Natural killer cell (primary cell): Measurements from ENCODE around the gene CDC42BPA. TPM values are rescaled to one million over a fixed set of nuclear protein-coding genes. Genes with fewer than 3 reads are reported as not detected.
A peak's percentile ranks its signal among the peaks of the same experiment; 100 is the strongest.

Experiments
- ATAC-seq, 3 donors: fragments of 150-1000 bp in 2 of 3; fragments of 200-7000 bp in 1 of 3; cut with Tn5 transposase; 1 replicate in 1 of 3; 2 replicates in 2 of 3; pipeline ENCODE4 v1.10.0; 2021; ENCODE audit warnings: mild to moderate bottlenecking in 2 of 3, moderate library complexity in 2 of 3
- DNase-seq, 2 donors: peaks; one replicate each; pipeline versions ENCODE4 v3.0.0 to v3.0.0-alpha.2; 2013 to 2021; ENCODE audit warnings: mixed read lengths in 1 of 2
- H3K27ac ChIP-seq: one replicate; pipeline ENCODE4 v1.5.1; 2013; ENCODE audit warnings: mild to moderate bottlenecking, low read length
- H3K27me3 ChIP-seq: one replicate; pipeline ENCODE4 v1.6.1; 2013; ENCODE audit warnings: low read length; ENCODE audit not compliant: control insufficient read depth, insufficient read depth
- H3K36me3 ChIP-seq: one replicate; pipeline ENCODE4 v1.6.1; 2013; ENCODE audit warnings: low read length; ENCODE audit not compliant: control insufficient read depth, insufficient read depth
- H3K4me1 ChIP-seq: one replicate; pipeline ENCODE4 v1.6.1; 2013; ENCODE audit warnings: low read length; ENCODE audit not compliant: control insufficient read depth, insufficient read depth
- H3K4me3 ChIP-seq: one replicate; pipeline ENCODE4 v1.5.1; 2013; ENCODE audit warnings: low read length
- H3K9me3 ChIP-seq: one replicate; pipeline ENCODE4 v1.6.1; 2013; ENCODE audit warnings: low read length; ENCODE audit not compliant: control insufficient read depth, insufficient read depth
- H3K27ac Mint-ChIP-seq, 2 donors: one replicate each; pipeline ENCODE4 v1.8.0; 2022; ENCODE audit warnings: mild to moderate bottlenecking in 2 of 2, mixed read lengths in 2 of 2, moderate library complexity in 1 of 2
- H3K27me3 Mint-ChIP-seq, 2 donors: one replicate each; pipeline ENCODE4 v1.8.0; 2022; ENCODE audit warnings: low read depth in 2 of 2, mixed read lengths in 2 of 2
- H3K36me3 Mint-ChIP-seq: one replicate; pipeline ENCODE4 v1.8.0; 2022; ENCODE audit warnings: mixed read lengths
- H3K4me1 Mint-ChIP-seq, 2 donors: one replicate each; pipeline ENCODE4 v1.8.0; 2022; ENCODE audit warnings: mixed read lengths in 2 of 2
- H3K4me3 Mint-ChIP-seq: one replicate; pipeline ENCODE4 v1.8.0; 2022; ENCODE audit warnings: mild to moderate bottlenecking, moderate library complexity, mixed read lengths
- H3K9me3 Mint-ChIP-seq, 2 donors: one replicate each; pipeline ENCODE4 v1.8.0; 2022; ENCODE audit warnings: mixed read lengths in 2 of 2
- WGBS: methylation state at CpG from one replicate; pipeline ENCODE4 v1.1.7; 2013; ENCODE audit warnings: missing lambda C conversion rate; ENCODE audit not compliant: insufficient coverage; 5-methylcytosine and 5-hydroxymethylcytosine counted together
- intact Hi-C: fragments of 100-400 bp; cut with micrococcal nuclease; formaldehyde crosslinking; loops from one replicate; pipeline ENCODE4 v1.14.2; 2022
- total RNA-seq, 4 donors: library from RNA; stranded (reverse); fragments of 120-200 nt in 1 of 4; gene quantifications; one replicate each; pipeline versions ENCODE4 v1.2.3 to v1.2.4, GENCODE V29; 2013 to 2022
- TF ChIP-seq, protein P1 (sequence below): fragments of 200-600 bp; IDR thresholded peaks from one replicate; pipeline ENCODE4 v1.8.0; 2022; ENCODE audit warnings: antibody characterized with exemption

Gene CDC42BPA
- total RNA-seq, 3 donors from 2014 or later (not counting 1 experiment from before 2014, with no cell fraction given): 0.14 to 2.4 (median 0.77) TPM

DNA sequence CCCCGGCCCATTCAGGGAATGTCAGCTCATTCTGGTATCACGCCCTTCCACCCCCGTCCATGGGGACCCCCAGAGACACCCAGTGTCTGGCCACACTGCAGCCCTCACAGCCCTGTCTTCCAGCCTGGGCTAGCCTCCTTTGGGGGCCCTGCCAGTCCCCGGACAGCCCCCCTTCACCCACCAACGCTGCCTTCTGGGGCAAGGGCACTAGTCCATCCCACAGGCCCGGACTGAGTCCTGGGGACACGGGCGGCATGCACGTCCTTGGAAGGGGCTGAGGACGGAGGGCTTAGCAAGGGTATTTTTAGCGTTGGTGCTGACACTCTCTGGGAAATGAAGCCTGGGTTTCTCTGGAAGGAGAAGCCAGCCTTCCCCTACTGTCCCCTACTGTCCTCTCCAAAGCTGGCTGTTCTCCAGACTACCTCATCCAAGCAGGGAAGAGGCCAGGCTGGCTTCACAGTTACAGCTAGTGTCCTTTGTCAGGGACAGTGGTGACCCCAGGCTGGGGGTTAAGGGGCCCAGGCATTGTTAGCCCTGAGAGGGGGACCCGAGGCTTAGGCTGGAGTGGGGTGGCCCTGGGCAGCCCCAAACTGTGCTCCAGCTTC, 338.7 kb downstream of the CDC42BPA start:
- TF ChIP-seq, protein P1, sequence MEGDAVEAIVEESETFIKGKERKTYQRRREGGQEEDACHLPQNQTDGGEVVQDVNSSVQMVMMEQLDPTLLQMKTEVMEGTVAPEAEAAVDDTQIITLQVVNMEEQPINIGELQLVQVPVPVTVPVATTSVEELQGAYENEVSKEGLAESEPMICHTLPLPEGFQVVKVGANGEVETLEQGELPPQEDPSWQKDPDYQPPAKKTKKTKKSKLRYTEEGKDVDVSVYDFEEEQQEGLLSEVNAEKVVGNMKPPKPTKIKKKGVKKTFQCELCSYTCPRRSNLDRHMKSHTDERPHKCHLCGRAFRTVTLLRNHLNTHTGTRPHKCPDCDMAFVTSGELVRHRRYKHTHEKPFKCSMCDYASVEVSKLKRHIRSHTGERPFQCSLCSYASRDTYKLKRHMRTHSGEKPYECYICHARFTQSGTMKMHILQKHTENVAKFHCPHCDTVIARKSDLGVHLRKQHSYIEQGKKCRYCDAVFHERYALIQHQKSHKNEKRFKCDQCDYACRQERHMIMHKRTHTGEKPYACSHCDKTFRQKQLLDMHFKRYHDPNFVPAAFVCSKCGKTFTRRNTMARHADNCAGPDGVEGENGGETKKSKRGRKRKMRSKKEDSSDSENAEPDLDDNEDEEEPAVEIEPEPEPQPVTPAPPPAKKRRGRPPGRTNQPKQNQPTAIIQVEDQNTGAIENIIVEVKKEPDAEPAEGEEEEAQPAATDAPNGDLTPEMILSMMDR: no peak
- Mint-ChIP-seq H3K36me3 (no peaks in the 10 kb centered on the region), H3K4me1 (no peaks in the 10 kb centered on the region), H3K27ac (no peak overlapping the region), H3K27me3 (no peaks in the 10 kb centered on the region), H3K9me3 (no peaks in the 10 kb centered on the region), H3K4me3 (no peak overlapping the region)
- no peak for ATAC-seq
- Histone ChIP-seq H3K27ac (no peak overlapping the region), H3K4me3 (no peak overlapping the region), H3K9me3 (no peaks in the 10 kb centered on the region), H3K4me1 (no peaks in the 10 kb centered on the region), H3K27me3 (no peaks in the 10 kb centered on the region), H3K36me3 (peaks cover 24% of the 10 kb centered on the region)
- no peak for DNase-seq
- 97% methylated on average over 12 of the region's 12 CpGs for WGBS
- intact Hi-C loops: no loop called here

DNA sequence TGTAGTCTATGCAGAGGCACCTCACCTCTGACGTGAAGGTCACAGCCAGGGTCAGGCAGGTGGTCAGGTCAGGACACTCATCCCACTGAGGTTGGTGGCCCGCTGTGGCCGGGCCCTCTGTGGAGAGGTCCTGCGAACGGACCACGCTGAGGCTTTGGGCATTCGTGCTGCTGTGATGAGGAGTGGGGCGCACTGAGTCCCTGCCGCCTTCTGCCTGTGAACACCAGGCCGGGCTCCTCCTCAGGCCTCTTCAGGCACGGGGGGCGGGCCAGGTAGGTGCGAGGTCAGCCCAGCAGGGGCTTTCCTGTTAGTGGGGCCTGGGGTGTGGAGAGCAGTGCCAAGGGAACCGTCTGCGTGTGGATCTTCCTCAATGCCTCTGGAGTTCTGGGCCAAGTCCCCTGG, 339.2 kb downstream of the CDC42BPA start:
- Mint-ChIP-seq H3K27me3 (no peaks in the 10 kb centered on the region), H3K36me3 (no peaks in the 10 kb centered on the region), H3K4me1 (no peaks in the 10 kb centered on the region), H3K27ac (no peak overlapping the region), H3K4me3 (no peak overlapping the region), H3K9me3 (no peaks in the 10 kb centered on the region)
- intact Hi-C loops: no loop called here
- TF ChIP-seq, protein P1: no peak
- Histone ChIP-seq H3K9me3 (no peaks in the 10 kb centered on the region), H3K27me3 (no peaks in the 10 kb centered on the region), H3K36me3 (peaks cover 19% of the 10 kb centered on the region), H3K27ac (no peak overlapping the region), H3K4me1 (no peaks in the 10 kb centered on the region), H3K4me3 (no peak overlapping the region)
- ATAC-seq (no peak), DNase-seq (no peak)
- 93% methylated on average over 15 of the region's 15 CpGs for WGBS

DNA sequence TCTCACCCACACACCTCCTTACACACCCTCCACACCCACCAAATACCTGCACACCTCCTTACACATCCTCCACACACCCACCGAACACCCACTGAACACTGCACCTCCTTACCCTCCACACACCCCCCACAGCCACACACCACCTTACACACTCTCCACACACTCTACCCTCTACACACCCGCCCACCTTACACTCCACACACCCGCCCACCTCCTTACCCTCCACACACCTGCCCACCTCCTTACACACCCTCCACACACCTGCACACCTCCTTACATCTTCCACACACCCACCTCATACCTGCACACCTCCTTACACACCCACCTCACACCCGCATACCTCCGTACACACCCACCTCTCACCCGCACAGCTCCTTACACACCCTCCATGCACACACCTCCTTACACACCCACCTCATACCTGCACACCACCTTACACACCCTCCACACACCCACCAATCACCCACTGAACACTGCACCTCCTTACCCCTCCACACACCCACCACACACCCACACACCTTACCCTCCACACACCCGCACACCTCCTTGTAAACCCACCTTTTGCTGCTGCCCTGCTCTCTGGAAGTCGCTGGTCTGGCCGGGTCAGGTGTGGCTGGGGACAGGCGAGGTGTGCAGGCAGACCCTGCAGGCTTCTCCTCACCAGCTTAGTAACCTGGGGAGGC, 339.7 kb downstream of the CDC42BPA start:
- 92% methylated on average over 4 of the region's 10 CpGs for WGBS
- intact Hi-C loops: no loop called here
- Mint-ChIP-seq H3K27ac (peak overlapping the region in 1 of 2 donors; percentile 45), H3K4me1 (no peaks in the 10 kb centered on the region), H3K27me3 (no peaks in the 10 kb centered on the region), H3K36me3 (no peaks in the 10 kb centered on the region), H3K4me3 (no peak overlapping the region), H3K9me3 (no peaks in the 10 kb centered on the region)
- TF ChIP-seq, protein P1: no peak
- Histone ChIP-seq H3K4me3 (no peak overlapping the region), H3K9me3 (no peaks in the 10 kb centered on the region), H3K36me3 (peaks cover 18% of the 10 kb centered on the region), H3K4me1 (no peaks in the 10 kb centered on the region), H3K27ac (no peak overlapping the region), H3K27me3 (no peaks in the 10 kb centered on the region)
- ATAC-seq (no peak), DNase-seq (no peak)
